HCT116 (cell line): ENCODE data around the gene PCBP3.

Source experiments
- ATF3 ChIP-seq: IDR thresholded peaks from 2 replicates; pipeline ENCODE4 v1.6.1; 2012
- CEBPB ChIP-seq: IDR thresholded peaks from 2 replicates; pipeline ENCODE4 v1.6.1; 2012; ENCODE audit warnings: low read depth
- CTCF ChIP-seq, 3 experiments: fragments of 200-600 bp in 1 of 3; sonication (generic) in 1 of 3; IDR thresholded peaks in 2 of 3; conservative IDR thresholded peaks in 1 of 3; 2 replicates each; pipeline ENCODE4 v1.5.1; 2012 to 2017; ENCODE audit warnings: low read depth in 2 of 3, low read length in 2 of 3, antibody characterized with exemption in 1 of 3, borderline replicate concordance in 1 of 3, control low read depth in 1 of 3, mild to moderate bottlenecking in 1 of 3, mixed read lengths in 1 of 3, mixed run types in 1 of 3, moderate library complexity in 1 of 3; ENCODE audit not compliant: insufficient read depth in 1 of 3
- EZH2 ChIP-seq: fragments of 200-600 bp; sonication (generic); IDR thresholded peaks from 2 replicates; pipeline ENCODE4 v1.6.1; 2017; ENCODE audit warnings: antibody characterized with exemption, mixed run types
- POLR2A ChIP-seq: IDR thresholded peaks from 2 replicates; pipeline ENCODE4 v1.7.0; 2011; ENCODE audit warnings: borderline replicate concordance; ENCODE audit not compliant: insufficient read depth, insufficient read length; ENCODE audit errors: extremely low read depth
- POLR2AphosphoS5 ChIP-seq: IDR thresholded peaks from 2 replicates; pipeline ENCODE4 v1.6.1; 2011; ENCODE audit warnings: mild to moderate bottlenecking, low read depth, low read length, moderate library complexity
- RAD21 ChIP-seq: IDR thresholded peaks from 2 replicates; pipeline ENCODE4 v1.6.1; 2012; ENCODE audit warnings: low read depth, mild to moderate bottlenecking
- REST ChIP-seq: IDR thresholded peaks from 2 replicates; pipeline ENCODE4 v1.6.1; 2012; ENCODE audit warnings: low read depth
- SIN3A ChIP-seq: IDR thresholded peaks from 2 replicates; pipeline ENCODE4 v1.6.1; 2012; ENCODE audit warnings: low read depth
- SP1 ChIP-seq: IDR thresholded peaks from 2 replicates; pipeline ENCODE4 v1.6.1; 2012; ENCODE audit warnings: low read depth

GRCh38 chr21:45640888-45641479, 2.5 kb upstream of the PCBP3 start:
- TF ChIP-seq ATF3 (no peak), CTCF (IDR thresholded peaks at IDR 0.05 in 2 of 3, conservative IDR thresholded peaks at IDR 0.05 in 1 of 3; ENCODE audit: borderline replicate concordance in 1 of 3, insufficient read depth in 1 of 3, low read depth in 2 of 3, low read length in 2 of 3) (no peak), REST (no peak), POLR2A (no peak), POLR2AphosphoS5 (no peak), CEBPB (no peak), SP1 (no peak), SIN3A (no peak), RAD21 (no peak), EZH2 (no peak)
